Stimulated activated CD8-positive, alpha-beta memory T cell treated with anti-CD3 and anti-CD28 coated beads, Interleukin-2, amount 100 ng/mL, for 1 hour (primary cell): ENCODE measurements around the gene ITPR3.
A peak's percentile ranks its signal among the peaks of the same experiment; 100 is the strongest.

Source experiments
- DNase-seq, 2 donors: peaks; one replicate each; pipeline ENCODE4 v3.0.0-alpha.2; 2020; ENCODE audit warnings: low read depth in 2 of 2

The ITPR3 gene

DNA sequence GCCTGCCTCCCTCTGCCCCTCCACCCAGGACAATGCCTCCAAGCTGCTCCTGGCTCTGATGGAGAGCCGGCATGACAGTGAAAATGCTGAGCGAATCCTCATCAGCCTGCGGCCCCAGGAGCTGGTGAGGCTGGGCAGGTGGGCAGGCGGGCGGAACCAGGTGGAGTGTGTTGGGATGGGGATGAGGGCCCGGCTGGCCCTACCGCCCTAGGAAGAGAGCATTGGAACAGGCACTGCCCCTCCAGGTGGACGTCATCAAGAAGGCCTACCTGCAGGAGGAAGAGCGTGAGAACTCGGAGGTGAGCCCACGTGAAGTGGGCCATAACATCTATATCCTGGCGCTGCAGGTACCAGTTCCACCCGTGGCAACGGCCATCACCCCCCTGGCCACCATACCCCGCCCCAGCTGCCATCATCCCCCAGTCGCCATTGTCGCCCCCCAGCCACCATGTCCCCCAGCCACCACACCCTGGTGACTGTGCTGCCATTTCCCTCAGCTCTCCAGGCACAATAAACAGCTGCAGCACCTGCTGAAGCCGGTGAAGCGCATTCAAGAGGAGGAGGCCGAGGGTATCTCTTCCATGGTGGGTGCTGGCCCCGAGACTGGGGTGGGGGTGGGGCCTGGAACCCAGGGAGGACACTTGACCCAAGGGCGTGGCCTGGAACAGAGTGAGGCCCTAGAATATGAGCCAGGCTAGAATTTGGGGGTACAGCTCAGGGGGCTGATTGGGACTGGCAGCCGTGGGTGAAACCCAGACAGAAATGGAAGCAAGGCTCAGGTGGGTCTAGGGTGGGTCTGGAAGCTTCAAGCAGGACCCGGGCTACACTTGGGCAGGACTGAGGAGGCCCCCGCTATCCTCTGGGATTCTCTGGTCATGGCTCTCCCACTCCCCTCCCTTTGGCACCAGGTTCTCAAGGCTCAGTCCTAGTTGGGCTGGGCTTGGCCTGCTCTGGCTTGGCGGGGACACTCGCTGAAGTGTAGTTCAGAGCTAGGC, 66.2 kb downstream of the ITPR3 start:
- DNase-seq, result no peak

DNA sequence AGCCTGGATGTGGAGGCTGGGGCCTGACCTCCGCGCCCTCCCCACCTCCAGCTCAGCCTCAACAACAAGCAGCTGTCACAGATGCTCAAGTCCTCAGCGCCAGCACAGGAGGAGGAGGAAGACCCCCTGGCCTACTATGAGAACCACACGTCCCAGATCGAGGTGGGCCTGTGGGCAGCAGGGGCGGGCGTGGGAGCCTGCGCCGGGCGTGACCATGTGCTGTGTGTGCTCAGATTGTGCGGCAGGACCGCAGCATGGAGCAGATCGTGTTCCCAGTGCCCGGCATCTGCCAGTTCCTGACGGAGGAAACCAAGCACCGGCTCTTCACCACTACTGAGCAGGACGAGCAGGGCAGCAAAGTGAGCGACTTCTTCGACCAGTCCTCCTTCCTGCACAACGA, 66.9 kb downstream of the ITPR3 start:
- DNase-seq, result no peak

GRCh38 chr6:33688451-33689147, 67.5 kb downstream of the ITPR3 start:
- DNase-seq, result no peak

DNA sequence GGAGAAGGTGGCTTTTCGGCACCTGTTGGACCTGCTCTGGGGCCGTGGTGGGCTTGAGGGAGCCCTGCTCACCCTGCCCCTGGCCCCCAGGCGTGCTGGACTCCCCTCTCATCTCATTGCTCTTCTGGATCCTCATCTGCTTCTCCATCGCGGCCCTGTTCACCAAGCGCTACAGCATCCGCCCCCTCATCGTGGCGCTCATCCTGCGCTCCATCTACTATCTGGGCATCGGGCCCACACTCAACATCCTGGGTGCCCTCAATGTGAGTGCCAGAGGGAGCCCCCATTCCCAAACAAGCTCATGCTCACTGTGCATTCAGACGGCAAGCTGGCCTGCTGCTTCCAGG, 68.0 kb downstream of the ITPR3 start:
- DNase-seq, result no peak

DNA sequence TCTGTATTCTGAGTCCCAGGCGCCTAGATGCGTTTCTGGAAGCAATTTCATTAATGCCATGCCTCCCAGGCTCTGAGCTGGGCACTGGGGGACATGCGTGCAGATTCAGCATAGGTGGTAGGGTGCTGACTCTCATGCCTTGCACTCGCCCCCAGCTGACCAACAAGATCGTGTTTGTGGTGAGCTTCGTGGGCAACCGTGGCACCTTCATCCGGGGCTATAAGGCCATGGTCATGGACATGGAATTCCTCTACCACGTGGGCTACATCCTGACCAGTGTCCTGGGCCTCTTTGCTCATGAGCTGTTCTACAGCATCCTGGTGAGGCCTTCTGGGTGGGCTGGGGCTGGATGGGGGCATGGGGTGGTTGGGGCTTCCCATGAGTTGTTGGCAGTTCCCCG, 68.8 kb downstream of the ITPR3 start:
- DNase-seq, result no peak

GRCh38 chr6:33690766-33691165, 69.6 kb downstream of the ITPR3 start:
- no peak for DNase-seq

- no peak for DNase-seq
Measured at GRCh38 chr6:33691456-33692077, 70.4 kb downstream of the ITPR3 start.

DNA sequence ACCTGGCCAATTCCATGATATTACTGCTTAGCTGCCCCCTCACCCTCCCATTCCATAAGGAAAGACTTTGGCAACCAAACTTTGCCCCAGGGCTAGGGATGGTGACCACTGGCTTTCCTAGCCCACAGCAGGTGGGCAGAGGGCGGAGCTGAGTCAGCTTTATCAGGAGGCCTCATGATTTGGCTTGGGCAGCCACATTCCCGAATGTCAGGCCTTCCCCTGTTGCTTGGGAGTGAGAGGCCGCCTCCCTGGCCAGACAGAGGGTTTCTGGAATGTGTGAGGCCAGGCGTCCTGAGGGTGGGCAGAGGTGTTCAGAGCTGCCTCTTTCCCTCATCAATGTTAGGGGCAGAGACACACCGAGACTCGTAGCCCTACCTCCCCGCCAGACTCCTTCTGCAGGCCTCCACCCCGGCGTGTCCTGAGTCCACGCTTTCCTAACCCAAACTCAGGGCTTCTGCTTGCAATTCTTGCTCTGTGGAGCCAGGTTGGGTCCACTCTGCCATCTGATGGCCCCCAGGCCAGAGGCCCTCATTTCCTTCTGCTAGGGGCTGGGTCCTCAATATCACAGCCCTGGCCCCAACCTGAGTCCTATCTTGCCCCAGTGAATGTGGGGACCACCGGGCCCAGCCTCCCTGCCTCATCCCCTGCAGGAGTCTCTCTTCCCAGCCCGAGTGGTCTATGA, 71.1 kb downstream of the ITPR3 start:
- no peak for DNase-seq

- DNase-seq, result peak; percentile 31 to 48
Measured at GRCh38 chr6:33692760-33693158, 71.6 kb downstream of the ITPR3 start.

DNA sequence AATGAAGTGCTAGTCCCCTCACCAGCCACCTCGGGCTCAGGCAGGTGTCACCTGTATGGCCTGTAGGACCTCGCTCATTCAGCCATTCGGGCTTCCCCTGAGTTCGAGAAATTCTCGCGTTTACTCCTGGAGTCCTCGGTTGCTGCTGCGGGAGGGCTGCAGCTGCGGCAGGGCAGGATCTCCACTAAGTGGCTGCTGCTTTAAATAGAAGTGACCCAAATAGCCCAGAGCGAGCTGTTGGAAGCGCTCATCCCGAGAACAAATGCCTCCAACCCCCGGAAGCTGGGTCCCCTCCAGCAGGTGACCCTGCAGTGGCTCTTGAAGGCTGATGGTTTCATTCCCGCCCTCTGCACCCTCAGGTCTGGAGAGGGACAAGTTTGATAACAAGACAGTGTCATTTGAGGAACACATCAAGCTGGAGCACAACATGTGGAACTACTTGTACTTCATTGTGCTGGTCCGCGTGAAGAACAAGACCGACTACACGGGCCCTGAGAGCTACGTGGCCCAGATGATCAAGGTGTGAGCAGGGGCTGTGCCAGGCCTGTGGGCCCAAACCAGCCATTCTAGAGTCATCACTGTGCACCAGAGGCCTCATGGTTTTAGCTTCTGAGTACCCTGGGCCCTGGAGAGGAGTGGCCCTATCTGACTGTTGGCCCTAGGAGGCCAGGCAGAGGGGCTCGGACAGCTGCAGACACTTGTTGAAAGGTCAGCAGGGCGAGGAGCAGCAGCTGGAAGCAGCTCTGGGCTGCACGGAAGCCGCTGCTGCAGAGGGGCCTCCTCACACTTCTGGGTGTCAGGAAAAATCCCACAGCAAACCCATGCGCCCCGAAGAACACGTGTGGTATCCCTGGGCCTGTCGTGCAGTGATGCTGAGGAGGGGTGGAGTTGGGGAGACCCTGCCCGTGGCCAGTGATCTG, 72.3 kb downstream of the ITPR3 start:
- no peak for DNase-seq

DNA sequence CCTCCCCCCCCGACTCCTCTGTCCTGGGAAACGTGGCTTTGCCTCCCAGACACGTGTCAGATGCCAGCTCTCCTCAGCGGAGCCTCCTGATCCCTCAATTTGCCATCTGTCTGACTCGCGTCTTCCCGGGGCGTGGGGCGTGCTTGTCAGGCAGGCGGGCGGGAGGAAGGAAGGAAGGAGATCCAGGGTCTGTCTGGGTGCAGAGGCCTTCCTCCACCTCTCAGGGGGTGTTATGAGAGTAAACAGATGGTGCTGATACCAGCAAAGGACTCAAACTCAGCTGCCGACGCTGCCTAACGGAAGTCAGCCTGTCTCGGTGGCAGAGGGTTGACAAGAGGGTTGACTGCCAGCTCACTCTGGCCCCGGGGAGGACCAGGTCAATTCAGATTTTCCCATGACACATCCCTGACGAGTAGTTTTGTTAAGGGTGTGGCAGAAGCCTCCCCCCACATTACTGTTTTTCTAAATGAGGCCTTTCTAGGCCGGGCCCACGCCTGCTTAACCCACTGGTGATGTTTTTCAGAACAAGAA, 73.3 kb downstream of the ITPR3 start:
- DNase-seq, result peak; percentile 48 to 51

DNA sequence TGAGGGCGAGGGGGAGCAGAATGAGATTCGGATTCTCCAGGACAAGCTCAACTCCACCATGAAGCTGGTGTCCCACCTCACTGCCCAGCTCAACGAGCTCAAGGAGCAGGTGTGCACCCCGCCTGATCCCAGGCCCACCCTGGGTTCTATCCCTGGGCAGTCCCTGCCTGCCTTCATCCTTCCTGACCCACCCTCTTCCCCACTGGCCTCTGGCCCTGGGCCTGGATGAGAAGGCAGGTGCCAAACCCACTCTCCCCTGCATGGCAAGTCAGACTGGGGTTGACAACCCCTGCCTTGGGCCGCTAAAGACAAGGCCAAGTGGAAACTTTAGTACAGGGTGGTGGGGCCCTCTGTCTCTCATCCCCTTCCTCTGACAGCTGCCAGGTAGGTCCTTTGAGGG, 73.9 kb downstream of the ITPR3 start:
- DNase-seq, result no peak

DNA sequence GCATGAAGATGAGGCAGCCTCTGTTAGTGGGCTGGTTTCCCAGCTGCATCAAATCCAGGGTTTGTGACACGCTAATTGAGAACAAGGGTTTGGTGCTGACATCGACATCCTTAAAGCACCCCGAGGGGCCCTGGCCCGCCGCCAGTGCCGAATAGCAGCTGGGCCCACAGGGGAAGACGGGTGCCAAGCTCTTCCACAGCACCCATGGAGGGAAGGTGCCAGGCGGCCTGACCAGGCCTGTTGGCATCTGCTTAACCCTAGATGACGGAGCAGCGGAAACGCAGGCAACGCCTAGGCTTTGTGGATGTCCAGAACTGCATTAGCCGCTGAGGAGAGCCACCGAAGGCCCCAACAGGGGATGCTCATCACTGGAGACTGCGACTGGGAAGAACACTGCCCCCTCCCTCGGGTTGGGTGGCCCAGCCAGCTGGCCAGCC, 74.3 kb downstream of the ITPR3 start:
- no peak for DNase-seq

DNA sequence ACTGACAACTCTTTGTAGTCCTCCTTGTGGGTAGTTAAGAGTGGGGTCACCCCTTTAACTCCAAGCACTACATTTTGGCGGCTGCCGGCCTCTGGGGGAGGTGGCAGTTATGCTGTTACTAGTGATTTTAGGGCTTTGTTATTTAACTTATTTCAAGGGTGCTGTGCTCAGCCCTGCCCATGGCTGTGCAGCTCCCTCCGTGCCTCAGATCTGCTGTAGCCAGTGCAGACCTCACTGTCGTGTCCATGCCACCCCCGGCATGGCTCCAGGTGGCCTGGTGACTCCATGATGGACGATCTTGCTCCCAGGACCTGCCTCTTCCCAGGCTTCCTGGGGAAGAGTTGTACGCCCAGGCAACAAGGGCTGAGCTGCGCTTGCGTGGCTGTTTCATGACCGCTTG, 75.0 kb downstream of the ITPR3 start:
- DNase-seq, result no peak

DNA sequence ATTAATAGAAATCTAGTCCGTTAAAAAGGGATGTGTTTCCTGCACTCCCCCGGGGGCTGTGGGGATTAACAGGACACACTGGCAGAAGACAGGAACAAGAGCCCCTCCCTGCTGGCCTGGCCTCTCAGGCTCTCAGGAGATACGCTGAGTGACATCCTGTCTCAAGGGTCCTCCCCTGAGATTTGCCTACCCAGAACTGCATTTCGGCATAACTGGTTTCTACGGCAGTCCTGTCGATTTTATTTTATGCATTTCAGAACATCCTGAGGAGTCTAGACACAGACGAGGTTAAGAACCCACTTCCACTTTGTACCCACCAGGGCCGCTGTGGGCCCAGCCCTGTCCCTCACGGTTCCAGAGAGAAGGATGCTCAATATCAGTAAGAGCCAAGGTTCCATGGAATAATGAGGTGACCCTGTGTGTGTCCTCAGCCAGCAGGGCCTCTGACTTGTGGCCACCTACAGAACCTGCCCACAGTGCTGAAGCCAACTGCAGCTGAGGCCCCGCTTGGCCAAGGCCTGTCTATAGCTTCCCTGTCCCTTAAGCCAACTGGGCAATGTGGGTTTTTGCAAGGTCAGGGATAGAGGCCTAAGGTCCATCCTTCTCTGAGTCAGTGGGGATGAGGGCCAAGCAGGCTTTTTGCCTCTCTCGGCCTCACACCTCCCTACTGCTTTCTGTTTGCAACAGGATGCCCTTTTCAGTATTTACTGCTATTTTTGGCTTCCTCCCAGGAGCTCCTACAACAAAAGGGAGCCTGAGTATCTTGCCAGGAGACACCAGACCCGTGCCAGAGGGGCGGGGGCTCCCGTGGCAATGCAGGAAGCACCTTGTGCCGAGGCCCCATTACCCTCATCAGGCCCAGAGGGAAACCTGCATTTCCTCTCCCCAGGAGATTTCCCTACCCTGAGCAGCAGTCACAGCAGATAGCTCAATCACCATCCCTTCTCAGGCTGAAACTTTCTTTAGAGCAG, 75.7 kb downstream of the ITPR3 start:
- no peak for DNase-seq

DNA sequence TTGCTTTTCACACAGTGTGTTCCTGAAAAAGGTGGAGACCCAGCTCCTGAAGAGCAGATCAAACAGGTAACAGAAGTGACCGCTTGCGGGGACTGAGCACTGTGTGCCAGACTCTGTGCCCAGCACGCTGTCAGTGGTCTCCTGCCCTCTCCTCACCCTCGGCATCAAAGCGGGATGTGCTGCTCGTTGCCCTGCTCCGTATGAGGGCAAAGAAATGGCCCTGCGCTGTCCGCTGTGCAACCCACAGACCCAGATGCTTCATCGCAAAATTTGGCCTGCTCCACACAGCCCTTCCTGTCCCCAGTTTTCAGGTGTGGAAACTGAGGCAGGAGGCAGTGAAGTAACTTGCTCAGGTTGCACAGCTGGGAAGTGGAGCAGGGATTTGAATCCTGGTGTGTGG, 76.7 kb downstream of the ITPR3 start:
- no peak for DNase-seq

DNA sequence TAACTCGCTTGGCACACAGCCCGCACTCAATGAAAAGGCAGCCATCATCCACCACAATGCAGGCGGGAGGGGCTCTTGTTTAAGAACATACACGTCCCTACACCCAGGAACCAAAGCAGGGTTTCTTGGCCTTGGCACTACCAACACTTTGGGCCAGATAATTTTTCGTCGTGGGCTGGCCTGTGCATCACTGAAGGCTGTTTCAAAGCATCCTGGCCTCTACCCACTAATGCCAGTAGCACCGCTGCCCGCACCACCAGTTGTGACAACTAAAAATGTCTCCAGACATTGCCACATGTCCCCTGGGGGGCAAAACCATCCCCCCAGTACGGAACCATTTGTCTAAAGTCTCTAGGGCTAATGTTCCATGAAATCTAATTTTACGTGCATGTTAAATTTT, 77.4 kb downstream of the ITPR3 start:
- no peak for DNase-seq

- DNase-seq, result no peak
Measured at GRCh38 chr6:33699131-33699530, 78.0 kb downstream of the ITPR3 start.

DNA sequence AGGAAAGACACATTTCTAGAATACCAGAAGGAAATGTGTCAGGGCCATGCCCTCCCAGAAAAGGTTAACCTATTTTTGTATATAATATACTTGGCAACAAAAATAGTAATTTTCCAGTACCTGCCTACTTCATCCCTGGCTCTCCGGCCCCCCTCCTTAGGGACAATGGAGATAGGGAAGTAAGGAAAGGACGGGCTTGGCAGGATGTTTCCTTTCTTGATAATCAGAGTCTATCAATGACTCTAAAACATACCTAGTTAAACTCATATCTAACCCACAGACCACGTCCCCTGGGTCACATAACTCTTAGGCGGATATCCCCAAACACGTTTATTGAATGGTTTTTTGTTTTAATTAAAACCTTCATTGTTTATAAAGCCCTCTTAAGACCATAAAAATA, 78.6 kb downstream of the ITPR3 start:
- no peak for DNase-seq
